ENCODE data around the gene ARHGAP45. TPM values are rescaled to one million over a fixed set of nuclear protein-coding genes. Genes with fewer than 3 reads are reported as not detected.

Gene ARHGAP45
- total RNA-seq, 1 experiment from 2014 or later = 45.3 TPM

DNA sequence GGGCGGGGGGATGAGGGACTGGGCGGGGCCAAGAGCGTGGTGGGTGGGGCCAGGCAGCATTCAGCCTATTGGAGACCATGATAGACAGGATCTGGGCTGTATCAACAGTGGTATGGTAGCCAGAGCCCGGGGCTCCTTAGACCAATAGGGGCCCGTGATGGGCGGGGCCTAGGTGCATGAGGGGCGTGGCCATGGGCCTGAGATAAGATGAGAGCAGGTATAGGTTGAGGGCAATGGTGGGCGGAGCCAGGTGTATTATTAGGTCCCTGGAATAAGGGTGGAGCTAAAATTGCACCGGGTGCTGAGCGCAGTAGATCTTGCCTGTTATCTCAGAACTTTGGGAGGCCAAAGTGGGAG lies 21.7 kb upstream of the ARHGAP45 start:
- no peak overlapping the region for H2AFZ ChIP-seq (ENCODE audit: low read length)
- no peak overlapping the region for H3K4me2 ChIP-seq (ENCODE audit: low read length)
- H3K4me3 ChIP-seq (ENCODE audit: low read length) = no peak overlapping the region
- H3F3A ChIP-seq (ENCODE audit: low read length, unreplicated experiment) = no peaks in the 10 kb centered on the region
- peaks cover 16% of the 10 kb centered on the region; the same call in 1 of the 2 replicates for H3K4me1 ChIP-seq (ENCODE audit: insufficient read depth, low read length)
- no peak overlapping the region for H3K9ac ChIP-seq (ENCODE audit: low read length)
- no peaks in the 10 kb centered on the region for H3K36me3 ChIP-seq (ENCODE audit: low read depth, low read length)
- POLR2A ChIA-PET (ENCODE audit: unreplicated experiment) = no interaction called here
- no peaks in the 10 kb centered on the region for H3K9me3 ChIP-seq (ENCODE audit: low read length)
- ATAC-seq = no peak
- CTCF ChIA-PET = no interaction called here
- DNase-seq = peak; percentile 66
- H3K9me2 ChIP-seq (replicated peaks; ENCODE audit: low read length) = no peaks in the 10 kb centered on the region
- H3K27ac ChIP-seq (ENCODE audit: low read length) = no peak overlapping the region
- no peaks in the 10 kb centered on the region for H4K20me1 ChIP-seq (ENCODE audit: low read length)
- H3K27me3 ChIP-seq (ENCODE audit: low read length) = no peaks in the 10 kb centered on the region
- no TSS peak for BruUV-seq (replicated peaks)
- intact Hi-C loops (cut with micrococcal nuclease) = no loop called here
- H3K79me2 ChIP-seq (ENCODE audit: low read length) = no peaks in the 10 kb centered on the region
- TF ChIP-seq EZH2 (IDR thresholded peaks at IDR 0.05; ENCODE audit: low read length, unreplicated experiment) = no peak
- TF ChIP-seq EZH2phosphoT487 (IDR thresholded peaks at IDR 0.05; ENCODE audit: borderline replicate concordance, low read length) = no peak
- TF ChIP-seq, protein P1, sequence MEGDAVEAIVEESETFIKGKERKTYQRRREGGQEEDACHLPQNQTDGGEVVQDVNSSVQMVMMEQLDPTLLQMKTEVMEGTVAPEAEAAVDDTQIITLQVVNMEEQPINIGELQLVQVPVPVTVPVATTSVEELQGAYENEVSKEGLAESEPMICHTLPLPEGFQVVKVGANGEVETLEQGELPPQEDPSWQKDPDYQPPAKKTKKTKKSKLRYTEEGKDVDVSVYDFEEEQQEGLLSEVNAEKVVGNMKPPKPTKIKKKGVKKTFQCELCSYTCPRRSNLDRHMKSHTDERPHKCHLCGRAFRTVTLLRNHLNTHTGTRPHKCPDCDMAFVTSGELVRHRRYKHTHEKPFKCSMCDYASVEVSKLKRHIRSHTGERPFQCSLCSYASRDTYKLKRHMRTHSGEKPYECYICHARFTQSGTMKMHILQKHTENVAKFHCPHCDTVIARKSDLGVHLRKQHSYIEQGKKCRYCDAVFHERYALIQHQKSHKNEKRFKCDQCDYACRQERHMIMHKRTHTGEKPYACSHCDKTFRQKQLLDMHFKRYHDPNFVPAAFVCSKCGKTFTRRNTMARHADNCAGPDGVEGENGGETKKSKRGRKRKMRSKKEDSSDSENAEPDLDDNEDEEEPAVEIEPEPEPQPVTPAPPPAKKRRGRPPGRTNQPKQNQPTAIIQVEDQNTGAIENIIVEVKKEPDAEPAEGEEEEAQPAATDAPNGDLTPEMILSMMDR (conservative IDR thresholded peaks at IDR 0.05; ENCODE audit: low read depth, low read length) = no peak

DNA sequence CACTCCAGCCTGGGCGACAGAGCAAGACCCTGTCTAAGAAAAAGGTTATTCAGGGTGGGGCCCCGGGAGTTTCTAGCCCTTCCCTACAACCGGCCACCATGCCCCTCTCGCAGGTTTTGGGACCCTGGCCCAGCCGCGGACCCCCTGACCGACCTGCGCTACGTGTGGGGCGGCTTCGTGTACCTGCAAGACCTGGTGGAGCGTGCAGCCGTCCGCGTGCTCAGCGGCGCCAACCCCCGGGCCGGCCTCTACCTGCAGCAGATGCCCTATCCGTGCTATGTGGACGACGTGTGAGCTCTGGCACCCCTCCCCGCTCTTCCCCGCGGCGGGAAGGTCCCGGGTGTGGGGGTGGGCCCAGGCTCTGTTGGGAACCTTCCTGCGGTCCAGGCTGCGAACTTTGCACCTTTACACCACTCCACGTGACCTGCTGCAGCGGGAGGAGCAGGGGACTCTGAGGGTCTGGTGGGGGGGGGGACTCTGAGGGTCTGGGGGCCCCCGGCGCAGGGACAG lies 20.8 kb upstream of the ARHGAP45 start:
- no peaks in the 10 kb centered on the region for H3K36me3 ChIP-seq (ENCODE audit: low read depth, low read length)
- no peaks in the 10 kb centered on the region for H3K27me3 ChIP-seq (ENCODE audit: low read length)
- H3K4me1 ChIP-seq (ENCODE audit: insufficient read depth, low read length) = peaks cover 12% of the 10 kb centered on the region; the same call in 1 of the 2 replicates
- H3F3A ChIP-seq (ENCODE audit: low read length, unreplicated experiment) = no peaks in the 10 kb centered on the region
- no peaks in the 10 kb centered on the region for H3K9me3 ChIP-seq (ENCODE audit: low read length)
- no peaks in the 10 kb centered on the region for H3K79me2 ChIP-seq (ENCODE audit: low read length)
- H4K20me1 ChIP-seq (ENCODE audit: low read length) = no peaks in the 10 kb centered on the region
- H3K4me2 ChIP-seq (ENCODE audit: low read length) = no peak overlapping the region
- H3K9me2 ChIP-seq (replicated peaks; ENCODE audit: low read length) = no peaks in the 10 kb centered on the region
- no TSS peak for BruUV-seq (replicated peaks)
- H3K9ac ChIP-seq (ENCODE audit: low read length) = no peak overlapping the region
- ATAC-seq (no peak), DNase-seq (no peak)
- H3K4me3 ChIP-seq (ENCODE audit: low read length) = no peak overlapping the region
- ChIA-PET CTCF (no interaction called here), POLR2A (ENCODE audit: unreplicated experiment) (no interaction called here)
- H3K27ac ChIP-seq (ENCODE audit: low read length) = no peak overlapping the region
- H2AFZ ChIP-seq (ENCODE audit: low read length) = no peak overlapping the region
- TF ChIP-seq, protein P1 (conservative IDR thresholded peaks at IDR 0.05; ENCODE audit: low read depth, low read length) = no peak
- TF ChIP-seq EZH2phosphoT487 (IDR thresholded peaks at IDR 0.05; ENCODE audit: borderline replicate concordance, low read length) = no peak
- TF ChIP-seq EZH2 (IDR thresholded peaks at IDR 0.05; ENCODE audit: low read length, unreplicated experiment) = no peak
- intact Hi-C loops (cut with micrococcal nuclease) = no loop called here

DNA sequence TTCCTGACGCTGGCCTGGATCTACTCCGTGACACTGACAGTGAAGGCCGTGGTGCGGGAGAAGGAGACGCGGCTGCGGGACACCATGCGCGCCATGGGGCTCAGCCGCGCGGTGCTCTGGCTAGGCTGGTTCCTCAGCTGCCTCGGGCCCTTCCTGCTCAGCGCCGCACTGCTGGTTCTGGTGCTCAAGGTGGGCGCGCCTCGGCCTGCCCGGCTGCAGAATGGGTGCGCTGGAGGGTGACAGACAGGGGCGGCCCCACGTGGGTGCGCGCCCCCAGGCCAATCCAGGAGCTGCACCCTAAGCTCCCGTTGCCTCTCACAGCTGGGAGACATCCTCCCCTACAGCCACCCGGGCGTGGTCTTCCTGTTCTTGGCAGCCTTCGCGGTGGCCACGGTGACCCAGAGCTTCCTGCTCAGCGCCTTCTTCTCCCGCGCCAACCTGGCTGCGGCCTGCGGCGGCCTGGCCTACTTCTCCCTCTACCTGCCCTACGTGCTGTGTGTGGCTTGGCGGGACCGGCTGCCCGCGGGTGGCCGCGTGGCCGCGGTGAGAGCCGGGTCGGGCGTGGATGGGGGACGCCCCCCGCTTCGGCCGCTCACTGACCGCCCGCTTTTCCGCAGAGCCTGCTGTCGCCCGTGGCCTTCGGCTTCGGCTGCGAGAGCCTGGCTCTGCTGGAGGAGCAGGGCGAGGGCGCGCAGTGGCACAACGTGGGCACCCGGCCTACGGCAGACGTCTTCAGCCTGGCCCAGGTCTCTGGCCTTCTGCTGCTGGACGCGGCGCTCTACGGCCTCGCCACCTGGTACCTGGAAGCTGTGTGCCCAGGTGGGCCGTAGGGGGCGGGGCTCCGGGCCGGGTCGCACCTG lies 19.9 kb upstream of the ARHGAP45 start:
- H3K79me2 ChIP-seq (ENCODE audit: low read length) = no peaks in the 10 kb centered on the region
- ChIA-PET CTCF (no interaction called here), POLR2A (ENCODE audit: unreplicated experiment) (no interaction called here)
- H3K27me3 ChIP-seq (ENCODE audit: low read length) = no peaks in the 10 kb centered on the region
- no peak overlapping the region for H3K9ac ChIP-seq (ENCODE audit: low read length)
- no TSS peak for BruUV-seq (replicated peaks)
- intact Hi-C loops (cut with micrococcal nuclease) = no loop called here
- no peak overlapping the region for H2AFZ ChIP-seq (ENCODE audit: low read length)
- ATAC-seq (no peak), DNase-seq (no peak)
- no peaks in the 10 kb centered on the region for H3K9me3 ChIP-seq (ENCODE audit: low read length)
- H4K20me1 ChIP-seq (ENCODE audit: low read length) = no peaks in the 10 kb centered on the region
- no peaks in the 10 kb centered on the region for H3K9me2 ChIP-seq (replicated peaks; ENCODE audit: low read length)
- H3K36me3 ChIP-seq (ENCODE audit: low read depth, low read length) = no peaks in the 10 kb centered on the region
- no peaks in the 10 kb centered on the region for H3F3A ChIP-seq (ENCODE audit: low read length, unreplicated experiment)
- H3K4me1 ChIP-seq (ENCODE audit: insufficient read depth, low read length) = peaks cover 4% of the 10 kb centered on the region; the same call in 1 of the 2 replicates
- no peak overlapping the region for H3K4me2 ChIP-seq (ENCODE audit: low read length)
- no peak overlapping the region for H3K27ac ChIP-seq (ENCODE audit: low read length)
- H3K4me3 ChIP-seq (ENCODE audit: low read length) = no peak overlapping the region
- TF ChIP-seq EZH2 (IDR thresholded peaks at IDR 0.05; ENCODE audit: low read length, unreplicated experiment) (no peak), EZH2phosphoT487 (IDR thresholded peaks at IDR 0.05; ENCODE audit: borderline replicate concordance, low read length) (no peak)
